Activated CD4-positive, alpha-beta T cell treated with anti-CD3 and anti-CD28 coated beads, Interleukin-2, amount 50 U/mL, for 1 hour (primary cell): ENCODE measurements around the gene APLP2.
"Not testable (repeated sequence)": the region's sequence is repeated elsewhere in the genome, so short reads cannot be mapped to it uniquely, and the experiment has no call there.

Source experiments
- DNase-seq: peaks from one replicate; pipeline ENCODE4 v3.0.0-alpha.2; 2020

APLP2 gene

GRCh38 chr11:130151196-130151595 is 81.5 kb downstream of the APLP2 start:
- no peak for DNase-seq

- no peak for DNase-seq
Measured at GRCh38 chr11:130156108-130157022, 86.7 kb downstream of the APLP2 start.

- DNase-seq = no peak
Measured at GRCh38 chr11:130157101-130157500, 87.4 kb downstream of the APLP2 start.

GRCh38 chr11:130157840-130158239 is 88.1 kb downstream of the APLP2 start:
- DNase-seq = no peak

GRCh38 chr11:130159139-130159538 is 89.4 kb downstream of the APLP2 start:
- no peak for DNase-seq

GRCh38 chr11:130159657-130160497 is 90.2 kb downstream of the APLP2 start, which contains the start of gene ST14:
Gene ST14, plus strand, starts transcription at chr11:130159782. Its CDS starts 198 bp downstream, at chr11:130159980.
- peak; percentile 4 for DNase-seq

GRCh38 chr11:130160498-130161155 is 90.9 kb downstream of the APLP2 start:
- no peak for DNase-seq

GRCh38 chr11:130161441-130162145 is 91.9 kb downstream of the APLP2 start:
- DNase-seq = no peak

GRCh38 chr11:130162733-130163132 is 93.0 kb downstream of the APLP2 start:
- no peak for DNase-seq

- no peak for DNase-seq
Measured at GRCh38 chr11:130163346-130164220, 93.9 kb downstream of the APLP2 start.

GRCh38 chr11:130164221-130164570 is 94.5 kb downstream of the APLP2 start:
- no peak for DNase-seq

GRCh38 chr11:130165601-130166456 is 96.1 kb downstream of the APLP2 start:
- no peak for DNase-seq

- DNase-seq = no peak
Measured at GRCh38 chr11:130166457-130166784, 96.7 kb downstream of the APLP2 start.

- no peak for DNase-seq
Measured at GRCh38 chr11:130167146-130167545, 97.5 kb downstream of the APLP2 start.

- DNase-seq = no peak
Measured at GRCh38 chr11:130168105-130168504, 98.4 kb downstream of the APLP2 start.

GRCh38 chr11:130170345-130170744 is 100.7 kb downstream of the APLP2 start:
- DNase-seq = no peak

- no peak for DNase-seq
Measured at GRCh38 chr11:130171534-130171933, 101.8 kb downstream of the APLP2 start.

- DNase-seq = not testable (repeated sequence)
Measured at GRCh38 chr11:130172001-130172400, 102.3 kb downstream of the APLP2 start.

- no peak for DNase-seq
Measured at GRCh38 chr11:130174642-130175041, 104.9 kb downstream of the APLP2 start.

- no peak for DNase-seq
Measured at GRCh38 chr11:130175898-130176297, 106.2 kb downstream of the APLP2 start.

GRCh38 chr11:130177782-130178181 is 108.1 kb downstream of the APLP2 start:
- DNase-seq = no peak
